ENCODE measurements around the gene RYR1.

Gene RYR1

DNA sequence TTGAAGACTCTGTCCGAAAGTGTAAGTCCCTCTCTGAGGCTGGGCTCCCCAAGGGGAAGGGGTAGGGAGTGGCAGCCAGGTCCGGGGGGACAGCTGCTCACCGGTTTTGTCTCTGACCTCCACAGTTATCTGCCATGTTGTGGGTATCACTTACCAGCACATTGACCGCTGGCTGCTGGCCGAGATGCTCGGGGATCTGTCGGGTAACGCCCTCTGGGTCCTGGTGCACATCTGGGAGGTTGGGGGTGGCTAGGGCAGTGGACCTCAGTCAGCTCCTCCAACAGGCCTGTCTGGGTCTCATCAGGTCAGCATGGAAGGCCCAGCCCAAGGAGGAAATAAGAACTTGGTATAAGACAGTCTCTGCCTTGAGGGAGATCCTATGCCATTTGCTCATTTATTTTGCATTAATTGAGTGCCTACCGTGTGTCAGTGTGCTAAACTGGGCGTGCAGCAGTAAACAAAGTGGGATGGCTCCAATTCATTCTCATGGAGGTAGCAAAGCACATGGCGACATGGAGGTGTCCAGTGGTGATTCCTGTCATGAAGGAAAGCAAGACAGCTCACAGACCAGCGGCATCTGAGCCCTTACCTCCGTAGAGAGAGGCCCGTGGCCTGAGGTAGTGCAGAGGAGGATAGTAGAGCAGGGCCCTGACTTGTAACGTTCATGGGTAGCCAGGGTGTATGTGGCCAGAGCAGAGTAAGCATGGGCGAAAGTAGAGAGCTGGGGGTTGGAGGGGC is 199.2 kb downstream of the RYR1 start:
- Histone ChIP-seq H3K9me3 (ENCODE audit: control insufficient read depth, insufficient read depth, low read depth, low read length) (no peaks in the 10 kb centered on the region), H3K27ac (ENCODE audit: extremely low read depth, low read depth, low read length) (peak overlapping the region; percentile 17; the same call in 1 of the 2 replicates), H3K4me3 (ENCODE audit: low read depth, low read length) (no peak overlapping the region), H3K36me3 (ENCODE audit: control insufficient read depth in 2 of 2, insufficient read depth in 1 of 2, low read length in 2 of 2) (peaks cover 56 to 90% of the 10 kb centered on the region in 2 experiments), H3K4me1 (ENCODE audit: control insufficient read depth, insufficient read depth, low read length) (no peaks in the 10 kb centered on the region; the same call in 1 of the 2 replicates)
- TF ChIP-seq ZNF664 (tag by site-specific recombination; IDR thresholded peaks at IDR 0.05): peak; percentile 66; the same call in 1 of the 2 replicates
- TF ChIP-seq ZBTB1 (tag by site-specific recombination; IDR thresholded peaks at IDR 0.05): no peak
- ChIA-PET CTCF (interaction anchor here (0.9 to 8.2 kb wide), 7 partner anchors 13 to 229 kb away, joined by 4 to 138 read pairs (median 61); partner anchors contain the start of genes EIF3K, FAM98C and MAP4K1), POLR2A (interaction anchor here (0.6 to 1.1 kb wide), 3 partner anchors 14 to 726 kb away, joined by 3 to 4 read pairs (median 3); partner anchors contain the start of genes EIF3K and WDR87)

GRCh38 chr19:38634757-38635482 is 201.4 kb downstream of the RYR1 start:
- H3K4me1 ChIP-seq (ENCODE audit: control insufficient read depth, insufficient read depth, low read length): no peaks in the 10 kb centered on the region; the same call in 1 of the 2 replicates
- CTCF ChIA-PET: interaction anchor here (0.6 to 8.2 kb wide), 77 partner anchors 8 to 1897 kb away, joined by 3 to 138 read pairs (median 4); partner anchors contain the start of genes ACTN4, EIF3K, FAM98C and GGN
- POLR2A ChIA-PET: interaction anchor here (0.7 to 2.0 kb wide), 14 partner anchors 9 to 341 kb away, joined by 3 to 31 read pairs (median 6); partner anchors contain the start of genes ACTN4, EIF3K, FAM98C and FBXO17
- H3K4me3 ChIP-seq (ENCODE audit: low read depth, low read length): no peak overlapping the region
- H3K9me3 ChIP-seq (ENCODE audit: control insufficient read depth, insufficient read depth, low read depth, low read length): no peaks in the 10 kb centered on the region
- H3K27ac ChIP-seq (ENCODE audit: extremely low read depth, low read depth, low read length): peak overlapping the region; percentile 31; the same call in 1 of the 2 replicates
- H3K36me3 ChIP-seq (ENCODE audit: control insufficient read depth in 2 of 2, insufficient read depth in 1 of 2, low read length in 2 of 2): peaks cover 34 to 87% of the 10 kb centered on the region in 2 experiments
- TF ChIP-seq, protein P1, sequence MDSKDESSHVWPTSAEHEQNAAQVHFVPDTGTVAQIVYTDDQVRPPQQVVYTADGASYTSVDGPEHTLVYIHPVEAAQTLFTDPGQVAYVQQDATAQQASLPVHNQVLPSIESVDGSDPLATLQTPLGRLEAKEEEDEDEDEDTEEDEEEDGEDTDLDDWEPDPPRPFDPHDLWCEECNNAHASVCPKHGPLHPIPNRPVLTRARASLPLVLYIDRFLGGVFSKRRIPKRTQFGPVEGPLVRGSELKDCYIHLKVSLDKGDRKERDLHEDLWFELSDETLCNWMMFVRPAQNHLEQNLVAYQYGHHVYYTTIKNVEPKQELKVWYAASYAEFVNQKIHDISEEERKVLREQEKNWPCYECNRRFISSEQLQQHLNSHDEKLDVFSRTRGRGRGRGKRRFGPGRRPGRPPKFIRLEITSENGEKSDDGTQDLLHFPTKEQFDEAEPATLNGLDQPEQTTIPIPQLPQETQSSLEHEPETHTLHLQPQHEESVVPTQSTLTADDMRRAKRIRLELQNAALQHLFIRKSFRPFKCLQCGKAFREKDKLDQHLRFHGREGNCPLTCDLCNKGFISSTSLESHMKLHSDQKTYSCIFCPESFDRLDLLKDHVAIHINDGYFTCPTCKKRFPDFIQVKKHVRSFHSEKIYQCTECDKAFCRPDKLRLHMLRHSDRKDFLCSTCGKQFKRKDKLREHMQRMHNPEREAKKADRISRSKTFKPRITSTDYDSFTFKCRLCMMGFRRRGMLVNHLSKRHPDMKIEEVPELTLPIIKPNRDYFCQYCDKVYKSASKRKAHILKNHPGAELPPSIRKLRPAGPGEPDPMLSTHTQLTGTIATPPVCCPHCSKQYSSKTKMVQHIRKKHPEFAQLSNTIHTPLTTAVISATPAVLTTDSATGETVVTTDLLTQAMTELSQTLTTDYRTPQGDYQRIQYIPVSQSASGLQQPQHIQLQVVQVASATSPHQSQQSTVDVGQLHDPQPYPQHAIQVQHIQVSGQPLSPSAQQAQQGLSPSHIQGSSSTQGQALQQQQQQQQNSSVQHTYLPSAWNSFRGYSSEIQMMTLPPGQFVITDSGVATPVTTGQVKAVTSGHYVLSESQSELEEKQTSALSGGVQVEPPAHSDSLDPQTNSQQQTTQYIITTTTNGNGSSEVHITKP (tag by site-specific recombination; IDR thresholded peaks at IDR 0.05): no peak
- no peak for TF ChIP-seq ZNF561 (tag by site-specific recombination; IDR thresholded peaks at IDR 0.05; ENCODE audit: borderline replicate concordance)
- no peak for TF ChIP-seq ZNF10 (tag by site-specific recombination; IDR thresholded peaks at IDR 0.05)
- no peak for TF ChIP-seq ZBTB17 (tag by site-specific recombination; IDR thresholded peaks at IDR 0.05)
- 0 out of 2 replicates have a peak, but pooled peaks have one; percentile 18 for TF ChIP-seq ZNF169 (tag by site-specific recombination; IDR thresholded peaks at IDR 0.05)
- no peak for TF ChIP-seq ZNF132 (tag by site-specific recombination; IDR thresholded peaks at IDR 0.05; ENCODE audit: borderline replicate concordance)
- no peak for TF ChIP-seq ZNF623 (tag by site-specific recombination; IDR thresholded peaks at IDR 0.05)
- no peak for TF ChIP-seq GLI4 (tag by site-specific recombination; IDR thresholded peaks at IDR 0.05)
- TF ChIP-seq ZBTB8A (tag by site-specific recombination; IDR thresholded peaks at IDR 0.05): peak; percentile 57; the same call in 1 of the 2 replicates
- no peak for TF ChIP-seq ZNF629 (tag by site-specific recombination; IDR thresholded peaks at IDR 0.05)
- TF ChIP-seq ZNF214 (tag by site-specific recombination; IDR thresholded peaks at IDR 0.05; ENCODE audit: borderline replicate concordance): no peak
- no peak for TF ChIP-seq ZNF211 (tag by site-specific recombination; IDR thresholded peaks at IDR 0.05; ENCODE audit: low read depth)
- TF ChIP-seq ZNF639 (tag by site-specific recombination; IDR thresholded peaks at IDR 0.05): 0 out of 2 replicates have a peak, but pooled peaks have one; percentile 7
- TF ChIP-seq ZNF223 (tag by site-specific recombination; IDR thresholded peaks at IDR 0.05): no peak
- no peak for TF ChIP-seq ZNF311 (tag by site-specific recombination; IDR thresholded peaks at IDR 0.05; ENCODE audit: borderline replicate concordance)
- TF ChIP-seq ZNF560 (tag by site-specific recombination; IDR thresholded peaks at IDR 0.05; ENCODE audit: borderline replicate concordance): no peak
- TF ChIP-seq ZNF239 (tag by site-specific recombination; IDR thresholded peaks at IDR 0.05): no peak
- peak; percentile 43; the same call in 1 of the 2 replicates for TF ChIP-seq ZNF660 (tag by site-specific recombination; IDR thresholded peaks at IDR 0.05)
- no peak for TF ChIP-seq ZNF302 (tag by site-specific recombination; IDR thresholded peaks at IDR 0.05; ENCODE audit: low read depth)
- TF ChIP-seq HOXD13 (CRISPR knock-in tag; IDR thresholded peaks at IDR 0.05; ENCODE audit: borderline replicate concordance): no peak
- no peak for TF ChIP-seq PBX3 (CRISPR knock-in tag; IDR thresholded peaks at IDR 0.05)
- no peak for TF ChIP-seq ZNF394 (tag by site-specific recombination; IDR thresholded peaks at IDR 0.05; ENCODE audit: borderline replicate concordance)
- TF ChIP-seq MEIS1 (CRISPR knock-in tag; IDR thresholded peaks at IDR 0.05; ENCODE audit: borderline replicate concordance): no peak

Data from HEK293 (cell line).